Hematopoietic multipotent progenitor cell treated with erythropoietin and hydrocortisone succinate and interleukin-3 and kit ligand, for 17 days (in vitro differentiated cells): Measurements from ENCODE around the gene OR10S1.
"Not testable (repeated sequence)": the region's sequence is repeated elsewhere in the genome, so short reads cannot be mapped to it uniquely, and the experiment has no call there.

ENCODE experiments used
- DNase-seq: peaks from one replicate; pipeline ENCODE4 v3.0.0-alpha.2; 2015; ENCODE audit warnings: low spot score

Gene OR10S1, protein sequence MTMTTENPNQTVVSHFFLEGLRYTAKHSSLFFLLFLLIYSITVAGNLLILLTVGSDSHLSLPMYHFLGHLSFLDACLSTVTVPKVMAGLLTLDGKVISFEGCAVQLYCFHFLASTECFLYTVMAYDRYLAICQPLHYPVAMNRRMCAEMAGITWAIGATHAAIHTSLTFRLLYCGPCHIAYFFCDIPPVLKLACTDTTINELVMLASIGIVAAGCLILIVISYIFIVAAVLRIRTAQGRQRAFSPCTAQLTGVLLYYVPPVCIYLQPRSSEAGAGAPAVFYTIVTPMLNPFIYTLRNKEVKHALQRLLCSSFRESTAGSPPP

GRCh38 chr11:123977731-123978347, at the start of gene OR10S1:
Gene OR10S1 (minus strand): TSS chr11:123977781. CDS start chr11:123977664, 117 bp downstream.
- no peak for DNase-seq

DNA sequence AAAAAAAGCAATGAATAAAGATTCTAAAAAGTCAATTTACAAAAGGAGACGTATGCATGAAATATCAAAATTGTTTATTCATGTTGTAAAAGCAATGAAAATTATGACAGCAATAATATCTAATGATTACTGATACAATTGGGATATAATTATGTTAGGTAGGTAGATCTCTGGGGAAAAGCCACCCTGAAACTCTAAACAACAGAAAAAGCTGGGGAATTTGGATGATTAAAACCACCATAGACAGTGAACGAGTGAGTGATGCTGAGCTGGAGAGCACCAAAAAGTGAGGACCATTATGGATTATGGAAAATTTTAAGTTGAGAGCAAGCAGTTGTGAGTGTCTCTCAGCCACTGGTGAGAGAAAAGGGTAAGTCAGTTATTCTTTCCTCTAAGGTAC, 48.9 kb upstream of the OR10S1 start, which contains the start of gene OR10G8:
Gene OR10G8 (plus strand): TSS at position 301 of the 400 bp plus-strand sequence. CDS start 2,825 bp downstream, outside the sequence.
- no peak for DNase-seq

GRCh38 chr11:124015837-124016236, 38.3 kb upstream of the OR10S1 start:
- not testable (repeated sequence) for DNase-seq

DNA sequence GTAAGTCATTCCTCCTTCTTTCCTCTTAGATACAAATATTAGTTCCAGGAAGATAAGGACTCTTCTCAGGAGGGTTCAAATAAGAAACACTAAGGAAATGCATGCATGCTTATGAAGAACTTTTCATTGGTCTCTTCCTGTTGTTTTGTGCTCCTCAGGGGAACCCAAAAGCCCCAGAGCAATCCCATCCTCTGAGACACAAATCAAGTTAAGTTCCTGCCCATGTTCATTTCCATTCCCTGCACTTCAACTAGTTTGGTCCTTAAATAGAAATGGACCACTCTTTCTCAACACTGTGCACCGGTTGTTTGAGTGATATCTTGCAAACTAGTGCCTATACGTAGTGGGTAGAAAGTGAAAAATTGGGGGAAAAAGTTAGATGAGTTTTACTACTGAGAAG, 35.1 kb upstream of the OR10S1 start, which contains the start of gene OR10G4:
Gene OR10G4 (plus strand): TSS at position 301 of the 400 bp plus-strand sequence. CDS start 2,578 bp downstream, outside the sequence.
- no peak for DNase-seq

DNA sequence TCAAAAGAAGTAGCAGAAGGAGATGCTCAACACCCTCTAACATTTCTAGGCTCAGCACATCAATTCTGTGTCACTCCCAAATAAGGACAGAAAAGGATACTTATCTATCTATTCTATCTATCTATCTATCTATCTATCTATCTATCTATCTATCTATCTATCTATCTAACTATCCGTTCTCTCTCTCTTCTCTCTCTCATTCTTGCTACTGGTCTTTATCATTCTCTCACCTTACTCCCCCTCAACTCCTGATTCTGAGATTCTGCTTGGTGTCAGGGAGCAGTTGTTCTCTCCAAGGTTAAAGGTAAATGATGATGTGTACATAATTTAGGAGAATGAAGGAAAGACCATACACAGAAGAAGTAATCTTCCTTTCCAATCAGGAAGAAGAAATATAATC, 17.5 kb upstream of the OR10S1 start, which contains the start of gene OR10G6:
Gene OR10G6 (minus strand): TSS at position 43 of the 400 bp plus-strand sequence. CDS start 0 bp downstream, at position 43.
- DNase-seq = no peak

- DNase-seq = no peak
These were observed 1.7 kb upstream of the OR10S1 start for GRCh38 chr11:123979311-123979710.

GRCh38 chr11:123976770-123977560, 616 bp downstream of the OR10S1 start:
- no peak for DNase-seq

GRCh38 chr11:123973816-123974215, 3.8 kb downstream of the OR10S1 start:
- DNase-seq = no peak

GRCh38 chr11:123956752-123957151, 20.8 kb downstream of the OR10S1 start:
- DNase-seq = no peak

DNA sequence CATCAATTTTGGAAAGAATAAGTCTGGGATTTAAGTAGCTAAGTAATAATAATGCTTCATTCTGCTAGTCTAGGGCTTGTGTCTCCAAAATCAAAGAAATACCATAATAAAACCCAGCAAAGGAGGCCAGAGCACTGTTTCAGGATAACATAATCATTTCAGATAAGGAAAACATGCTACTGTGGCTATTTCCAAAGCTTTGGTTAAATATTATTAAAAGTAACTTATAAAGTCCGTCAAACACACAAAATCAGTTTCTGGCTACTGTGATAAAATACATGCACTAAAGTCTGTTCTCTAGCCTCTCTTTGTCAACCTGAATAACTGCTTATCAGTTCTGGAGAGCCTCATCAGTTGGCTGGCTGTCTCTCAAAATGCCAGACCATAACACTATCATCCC, 32.4 kb downstream of the OR10S1 start:
- DNase-seq = no peak

GRCh38 chr11:123943738-123944137, 33.8 kb downstream of the OR10S1 start, which contains the start of gene OR6T1:
Gene OR6T1 (minus strand): TSS chr11:123943838. CDS start chr11:123943838, 0 bp downstream.
- no peak for DNase-seq

DNA sequence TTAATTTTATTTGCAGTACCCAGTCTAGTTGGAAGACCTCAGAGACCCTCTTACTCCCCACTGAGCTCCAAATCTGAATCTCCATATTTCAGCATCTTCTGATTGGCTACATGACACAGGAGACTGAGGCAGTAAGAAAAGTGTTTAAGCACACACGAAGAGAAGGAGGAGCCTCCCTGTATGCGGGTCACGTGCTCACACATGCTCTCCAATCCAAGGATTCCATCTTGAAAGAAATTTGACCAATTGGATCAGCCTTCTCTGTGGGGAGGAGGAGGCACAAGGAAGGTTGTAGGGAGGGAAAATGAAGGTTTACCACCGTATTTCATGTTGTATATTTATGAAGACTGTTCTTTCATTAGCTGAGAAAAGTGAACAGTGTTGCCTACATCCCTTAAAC, 35.2 kb downstream of the OR10S1 start:
- no peak for DNase-seq

GRCh38 chr11:123939317-123939716, 38.3 kb downstream of the OR10S1 start, which contains the start of gene OR4D5:
Gene OR4D5 (plus strand): TSS chr11:123939617. CDS start chr11:123939617, 0 bp downstream.
- no peak for DNase-seq
